ENCODE measurements around the gene COPRS. TPM values are rescaled to one million over a fixed set of nuclear protein-coding genes. Genes with fewer than 3 reads are reported as not detected.
"Not testable (repeated sequence)": the region's sequence is repeated elsewhere in the genome, so short reads cannot be mapped to it uniquely, and the experiment has no call there.

COPRS gene
- total and polyA plus RNA-seq, 4 experiments from 2014 or later, result 3.3 to 13.2 (median 7.8) TPM

DNA sequence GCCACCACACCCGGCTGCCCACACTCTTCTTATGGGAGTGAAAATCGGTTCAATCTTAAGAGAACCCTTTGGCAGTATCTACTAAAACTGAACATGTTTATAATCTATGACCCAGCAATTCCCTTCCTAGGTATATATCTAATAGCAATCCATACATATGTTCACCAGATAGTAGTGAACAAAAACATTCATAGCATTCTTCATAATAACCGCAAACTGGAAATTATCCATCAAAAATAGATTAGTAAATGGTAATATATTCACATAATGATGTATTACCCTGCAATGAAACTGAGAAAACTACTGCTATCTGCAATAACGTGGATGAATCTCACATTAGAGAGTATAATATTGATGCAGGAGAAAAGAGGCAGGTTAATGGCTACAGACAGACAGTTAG lies 23.1 kb downstream of the COPRS start:
- peaks cover 0 to 2% (median 0%) of the 10 kb centered on the region in 8 donors for H3K9me3 Mint-ChIP-seq
- H3K4me3 Mint-ChIP-seq, result no peak overlapping the region
- H3K4me1 ChIP-seq (ENCODE audit: insufficient read depth, low read length), result no peaks in the 10 kb centered on the region
- no peaks in the 10 kb centered on the region for H3K9me3 ChIP-seq (ENCODE audit: control insufficient read depth in 1 of 2, low read length in 2 of 2)
- H3K27ac Mint-ChIP-seq, result no peak overlapping the region
- DNase-seq, result no peak
- POLR2A ChIA-PET (ENCODE audit: partially characterized antibody), result no interaction called here
- H3K36me3 ChIP-seq (ENCODE audit: insufficient read depth, low read length), result no peaks in the 10 kb centered on the region
- H3K36me3 Mint-ChIP-seq, result no peaks in the 10 kb centered on the region
- CTCF ChIA-PET (ENCODE audit: partially characterized antibody), result no interaction called here
- H3K27ac ChIP-seq (ENCODE audit: low read depth, low read length), result no peak overlapping the region
- intact Hi-C loops (cut with micrococcal nuclease), result no loop called here
- H3K4me1 Mint-ChIP-seq, result peaks cover 0 to 5% (median 1%) of the 10 kb centered on the region in 4 donors
- no peak overlapping the region for H3K4me3 ChIP-seq (ENCODE audit: low read length in 2 of 2)
- H3K27me3 ChIP-seq (ENCODE audit: insufficient read depth, low read length), result no peaks in the 10 kb centered on the region
- H3K27me3 Mint-ChIP-seq, result peaks cover 14 to 19% of the 10 kb centered on the region in 2 donors

DNA sequence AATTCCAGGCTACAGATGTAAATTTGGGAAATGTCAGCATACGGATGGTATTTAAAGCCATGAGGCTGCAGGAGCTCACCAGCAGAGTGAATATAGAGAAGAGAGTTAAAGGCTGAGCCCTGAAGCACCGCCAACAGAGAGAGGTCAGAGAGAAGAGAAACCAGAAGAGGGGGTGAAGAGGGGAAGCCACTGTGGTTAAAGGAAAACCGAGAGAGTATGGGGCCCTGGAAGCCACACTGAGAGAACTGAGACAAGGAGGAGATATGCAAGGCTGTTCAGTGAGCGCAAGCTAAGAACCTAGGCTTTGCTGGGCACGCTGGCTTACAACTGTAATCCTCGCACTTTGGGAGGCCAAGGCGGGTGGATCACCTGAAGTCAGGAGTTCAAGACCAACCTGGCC lies 24.6 kb downstream of the COPRS start:
- H3K4me3 ChIP-seq (ENCODE audit: low read length in 2 of 2), result no peak overlapping the region
- no peaks in the 10 kb centered on the region for H3K27me3 ChIP-seq (ENCODE audit: insufficient read depth, low read length)
- ChIA-PET POLR2A (ENCODE audit: partially characterized antibody) (no interaction called here), CTCF (ENCODE audit: partially characterized antibody) (interaction anchor here (4.7 kb wide), 1 partner anchor 7 kb away, joined by 24 read pairs; no protein-coding TSS in a partner anchor)
- no peak overlapping the region for H3K4me3 Mint-ChIP-seq
- no peak overlapping the region for H3K27ac ChIP-seq (ENCODE audit: low read depth, low read length)
- peaks cover 6 to 16% of the 10 kb centered on the region in 2 donors for H3K27me3 Mint-ChIP-seq
- H3K4me1 Mint-ChIP-seq, result peaks cover 0 to 5% (median 1%) of the 10 kb centered on the region in 4 donors
- H3K36me3 ChIP-seq (ENCODE audit: insufficient read depth, low read length), result no peaks in the 10 kb centered on the region
- no peaks in the 10 kb centered on the region for H3K9me3 ChIP-seq (ENCODE audit: control insufficient read depth in 1 of 2, low read length in 2 of 2)
- H3K36me3 Mint-ChIP-seq, result no peaks in the 10 kb centered on the region
- H3K9me3 Mint-ChIP-seq, result peaks cover 0 to 2% (median 0%) of the 10 kb centered on the region in 8 donors
- H3K27ac Mint-ChIP-seq, result peak overlapping the region in 1 of 7 donors; percentile 66
- no peaks in the 10 kb centered on the region for H3K4me1 ChIP-seq (ENCODE audit: insufficient read depth, low read length)
- intact Hi-C loops (cut with micrococcal nuclease), result no loop called here
- DNase-seq, result no peak

DNA sequence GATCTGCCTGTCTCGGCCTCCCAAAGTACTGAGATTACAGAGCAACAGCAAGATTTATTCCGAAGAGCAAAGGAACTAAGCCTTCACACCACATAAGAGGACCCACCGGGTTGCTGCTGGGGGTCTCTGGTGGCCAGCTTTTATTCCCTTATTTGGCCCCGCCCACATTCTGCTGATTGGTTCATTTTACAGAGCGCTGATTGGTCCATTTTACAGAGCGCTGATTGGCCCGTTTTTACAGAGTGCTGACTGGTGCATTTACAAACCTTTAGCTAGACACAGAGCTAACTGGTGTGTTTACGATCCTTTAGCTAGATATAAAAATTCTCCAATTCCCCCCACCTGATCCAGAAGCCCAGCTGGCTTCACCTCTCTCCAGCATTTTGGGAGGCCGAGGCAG lies 26.3 kb downstream of the COPRS start:
- POLR2A ChIA-PET (ENCODE audit: partially characterized antibody), result no interaction called here

DNA sequence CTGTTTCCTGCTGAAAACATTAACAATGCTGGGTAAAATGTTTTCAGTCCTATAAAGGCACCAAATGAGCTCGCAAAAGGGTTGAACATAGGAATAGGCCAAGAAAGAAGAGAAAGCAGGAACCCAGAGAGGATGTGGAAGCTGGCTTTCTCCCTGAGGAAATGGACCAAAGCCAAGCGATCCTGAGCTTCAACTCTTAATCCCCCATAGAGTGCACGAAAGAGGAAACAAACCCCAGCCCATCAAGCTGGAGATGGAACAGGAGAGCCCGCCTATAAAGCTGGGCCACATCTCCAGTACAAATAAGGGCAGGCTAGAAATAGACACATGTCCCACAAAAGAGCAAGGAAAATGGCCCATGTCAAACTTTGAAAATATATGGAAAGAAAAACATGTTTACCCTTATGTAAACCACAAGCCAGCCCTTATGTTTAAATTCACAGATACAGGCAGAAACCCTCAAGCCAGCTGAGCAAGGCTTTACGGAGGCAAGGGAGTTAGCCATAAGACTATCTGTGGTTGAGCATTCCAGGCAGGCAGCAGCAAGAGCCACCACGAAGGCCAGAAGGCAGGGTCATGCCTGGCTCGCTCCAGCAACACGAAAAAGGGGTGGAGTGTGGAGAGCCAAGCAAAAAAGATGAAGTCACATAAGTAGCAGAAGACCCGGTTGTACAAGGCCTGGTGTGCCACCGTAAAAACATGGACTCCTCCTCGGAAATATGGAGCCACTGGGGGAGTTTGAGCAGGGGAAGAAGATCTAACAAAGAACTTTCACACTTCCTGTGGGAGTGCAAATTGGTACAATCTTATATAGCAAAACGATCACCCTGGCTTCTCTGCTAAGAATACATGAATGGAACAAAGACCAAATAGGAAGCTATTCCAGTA lies 27.8 kb downstream of the COPRS start:
- no peak overlapping the region for H3K4me3 ChIP-seq (ENCODE audit: low read length in 2 of 2)
- peaks cover 0 to 5% (median 1%) of the 10 kb centered on the region in 4 donors for H3K4me1 Mint-ChIP-seq
- DNase-seq, result no peak
- intact Hi-C loops (cut with micrococcal nuclease), result no loop called here
- peak overlapping the region in 1 of 7 donors; percentile 32 for H3K27ac Mint-ChIP-seq
- H3K4me3 Mint-ChIP-seq, result no peak overlapping the region
- H3K27ac ChIP-seq (ENCODE audit: low read depth, low read length), result no peak overlapping the region
- CTCF ChIA-PET (ENCODE audit: partially characterized antibody), result interaction anchor here (4.7 kb wide), 1 partner anchor 11 kb away, joined by 24 read pairs; no protein-coding TSS in a partner anchor
- H3K4me1 ChIP-seq (ENCODE audit: insufficient read depth, low read length), result no peaks in the 10 kb centered on the region
- POLR2A ChIA-PET (ENCODE audit: partially characterized antibody), result no interaction called here
- H3K36me3 ChIP-seq (ENCODE audit: insufficient read depth, low read length), result no peaks in the 10 kb centered on the region
- H3K36me3 Mint-ChIP-seq, result no peaks in the 10 kb centered on the region
- peaks cover 0 to 2% (median 0%) of the 10 kb centered on the region in 8 donors for H3K9me3 Mint-ChIP-seq
- no peaks in the 10 kb centered on the region for H3K9me3 ChIP-seq (ENCODE audit: control insufficient read depth in 1 of 2, low read length in 2 of 2)
- H3K27me3 ChIP-seq (ENCODE audit: insufficient read depth, low read length), result no peaks in the 10 kb centered on the region
- H3K27me3 Mint-ChIP-seq, result peaks cover 4 to 9% of the 10 kb centered on the region in 2 donors

More for the DNA sequence above, 26.3 kb downstream of the COPRS start:
- peaks cover 6 to 10% of the 10 kb centered on the region in 2 donors for H3K27me3 Mint-ChIP-seq
- H3K27ac ChIP-seq (ENCODE audit: low read depth, low read length), result no peak overlapping the region
- no peaks in the 10 kb centered on the region for H3K4me1 ChIP-seq (ENCODE audit: insufficient read depth, low read length)
- no peak overlapping the region for H3K27ac Mint-ChIP-seq
- no peak overlapping the region for H3K4me3 Mint-ChIP-seq
- peaks cover 0 to 5% (median 1%) of the 10 kb centered on the region in 4 donors for H3K4me1 Mint-ChIP-seq
- H3K4me3 ChIP-seq (ENCODE audit: low read length in 2 of 2), result no peak overlapping the region
- H3K27me3 ChIP-seq (ENCODE audit: insufficient read depth, low read length), result no peaks in the 10 kb centered on the region
- no peaks in the 10 kb centered on the region for H3K9me3 ChIP-seq (ENCODE audit: control insufficient read depth in 1 of 2, low read length in 2 of 2)
- peaks cover 0 to 2% (median 0%) of the 10 kb centered on the region in 8 donors for H3K9me3 Mint-ChIP-seq
- intact Hi-C loops (cut with micrococcal nuclease), result no loop called here
- no peaks in the 10 kb centered on the region for H3K36me3 ChIP-seq (ENCODE audit: insufficient read depth, low read length)
- DNase-seq, result no peak
- CTCF ChIA-PET (ENCODE audit: partially characterized antibody), result interaction anchor here (4.7 kb wide), 1 partner anchor 9 kb away, joined by 24 read pairs; no protein-coding TSS in a partner anchor
- no peaks in the 10 kb centered on the region for H3K36me3 Mint-ChIP-seq

DNA sequence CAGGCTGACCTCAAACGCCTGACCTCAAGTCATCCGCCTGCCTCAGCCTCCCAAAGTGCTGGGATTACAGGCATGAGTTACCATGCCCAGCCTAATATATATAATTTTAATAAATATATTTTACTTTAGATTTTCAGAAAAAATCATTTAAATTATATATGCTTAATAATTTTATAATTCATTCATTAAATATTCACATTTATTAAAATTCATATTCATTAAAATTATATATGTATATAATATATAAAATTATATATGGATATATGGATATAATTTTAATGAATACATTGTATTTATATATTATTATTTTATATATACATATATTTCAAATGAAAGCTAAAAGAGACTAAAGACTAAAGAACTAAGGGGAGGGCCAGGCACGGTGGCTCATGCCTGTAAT lies 29.4 kb downstream of the COPRS start:
- DNase-seq, result no peak
- Histone ChIP-seq H3K4me1 (ENCODE audit: insufficient read depth, low read length) (no peaks in the 10 kb centered on the region), H3K36me3 (ENCODE audit: insufficient read depth, low read length) (no peaks in the 10 kb centered on the region), H3K9me3 (ENCODE audit: control insufficient read depth in 1 of 2, low read length in 2 of 2) (no peaks in the 10 kb centered on the region), H3K4me3 (ENCODE audit: low read length in 2 of 2) (no peak overlapping the region), H3K27me3 (ENCODE audit: insufficient read depth, low read length) (no peaks in the 10 kb centered on the region), H3K27ac (ENCODE audit: low read depth, low read length) (no peak overlapping the region)
- CTCF ChIA-PET (ENCODE audit: partially characterized antibody), result no interaction called here
- H3K9me3 Mint-ChIP-seq, result no peaks in the 10 kb centered on the region
- intact Hi-C loops (cut with micrococcal nuclease), result no loop called here
- H3K36me3 Mint-ChIP-seq, result no peaks in the 10 kb centered on the region
- H3K27ac Mint-ChIP-seq, result no peak overlapping the region
- POLR2A ChIA-PET (ENCODE audit: partially characterized antibody), result no interaction called here
- H3K4me1 Mint-ChIP-seq, result peaks cover 0 to 5% (median 1%) of the 10 kb centered on the region in 4 donors
- no peak overlapping the region for H3K4me3 Mint-ChIP-seq
- peaks cover 4 to 9% of the 10 kb centered on the region in 2 donors for H3K27me3 Mint-ChIP-seq

DNA sequence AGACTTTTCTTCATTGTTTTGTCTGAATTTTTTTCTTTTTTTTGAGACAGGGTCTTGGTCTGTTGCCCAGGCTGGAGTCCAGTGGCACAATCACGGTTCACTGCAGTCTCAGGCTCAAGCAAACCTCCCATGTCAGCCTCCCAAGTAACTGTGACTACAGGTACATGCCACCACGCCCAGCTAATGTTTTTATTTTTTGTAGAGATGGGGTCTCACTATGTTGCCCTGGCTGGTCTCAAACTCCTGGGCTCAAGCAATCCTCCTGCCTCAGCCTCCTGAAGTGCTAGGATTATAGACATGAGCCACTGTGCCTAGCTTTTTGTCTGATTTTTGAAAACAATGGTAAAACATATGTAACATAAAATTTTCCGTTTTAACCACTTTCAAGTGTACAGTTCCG lies 30.1 kb downstream of the COPRS start:
- H3K27me3 Mint-ChIP-seq; POLR2A ChIA-PET (ENCODE audit: partially characterized antibody): not testable (repeated sequence)

DNA sequence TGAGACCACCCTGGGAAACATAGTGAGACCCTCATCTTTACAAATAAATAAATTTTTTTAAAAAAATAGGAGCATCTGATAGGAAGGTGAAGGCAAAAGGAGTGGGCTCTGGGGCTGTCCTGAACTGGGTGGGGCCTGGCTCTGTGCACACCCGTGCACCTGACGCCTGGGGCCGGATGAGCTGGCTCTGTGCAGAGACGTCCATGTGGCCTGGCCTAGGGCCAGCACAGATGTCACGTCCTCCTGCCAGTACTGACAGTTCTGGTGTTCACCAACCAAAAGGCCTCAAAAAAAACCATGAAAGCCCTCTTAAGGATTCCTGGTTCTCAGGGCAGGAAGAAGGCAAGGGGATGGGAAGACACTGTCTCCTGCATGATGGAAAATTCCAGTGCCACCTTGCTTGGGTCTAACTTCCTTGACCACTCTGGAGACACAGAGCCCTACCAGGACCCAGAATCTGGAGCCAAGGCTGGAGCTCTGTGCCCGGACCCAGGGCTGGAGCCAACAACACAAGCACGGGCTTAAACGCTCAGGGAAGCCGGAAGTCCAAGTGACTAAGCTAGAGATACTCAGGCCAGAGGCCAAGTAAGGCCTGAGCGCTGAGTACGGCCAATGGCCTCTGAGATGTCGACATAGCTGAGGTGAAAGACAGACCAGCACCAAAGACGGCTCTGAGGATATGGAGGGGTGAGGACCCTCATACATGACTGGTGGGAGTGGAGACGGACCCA lies 32.9 kb downstream of the COPRS start:
- intact Hi-C loops (cut with micrococcal nuclease), result no loop called here
- H3K36me3 ChIP-seq (ENCODE audit: insufficient read depth, low read length), result no peaks in the 10 kb centered on the region
- Mint-ChIP-seq H3K27ac (no peak overlapping the region), H3K27me3 (peaks cover 0 to 7% of the 10 kb centered on the region in 2 donors), H3K4me1 (no peaks in the 10 kb centered on the region), H3K9me3 (no peaks in the 10 kb centered on the region), H3K36me3 (no peaks in the 10 kb centered on the region), H3K4me3 (no peak overlapping the region)
- H3K4me3 ChIP-seq (ENCODE audit: low read length in 2 of 2), result no peak overlapping the region
- POLR2A ChIA-PET (ENCODE audit: partially characterized antibody), result no interaction called here
- DNase-seq, result no peak
- H3K27ac ChIP-seq (ENCODE audit: low read depth, low read length), result no peak overlapping the region
- H3K27me3 ChIP-seq (ENCODE audit: insufficient read depth, low read length), result no peaks in the 10 kb centered on the region
- H3K4me1 ChIP-seq (ENCODE audit: insufficient read depth, low read length), result no peaks in the 10 kb centered on the region
- H3K9me3 ChIP-seq (ENCODE audit: control insufficient read depth in 1 of 2, low read length in 2 of 2), result no peaks in the 10 kb centered on the region
- CTCF ChIA-PET (ENCODE audit: partially characterized antibody), result interaction anchor here (0.8 kb wide), 1 partner anchor 16 kb away, joined by 3 read pairs; no protein-coding TSS in a partner anchor

More for the DNA sequence above, 30.1 kb downstream of the COPRS start:
- H3K4me1 ChIP-seq (ENCODE audit: insufficient read depth, low read length); H3K4me1 Mint-ChIP-seq; H3K27ac Mint-ChIP-seq; DNase-seq; H3K4me3 Mint-ChIP-seq; H3K36me3 ChIP-seq (ENCODE audit: insufficient read depth, low read length); intact Hi-C loops (cut with micrococcal nuclease); H3K9me3 ChIP-seq (ENCODE audit: control insufficient read depth in 1 of 2, low read length in 2 of 2); CTCF ChIA-PET (ENCODE audit: partially characterized antibody); H3K27ac ChIP-seq (ENCODE audit: low read depth, low read length); H3K36me3 Mint-ChIP-seq; H3K9me3 Mint-ChIP-seq; H3K27me3 ChIP-seq (ENCODE audit: insufficient read depth, low read length); H3K4me3 ChIP-seq (ENCODE audit: low read length in 2 of 2): not testable (repeated sequence)

Data from CD4-positive, alpha-beta memory T cell (primary cell).